Kidney (tissue), 14 donors: ENCODE results near the gene CCND2. TPM values are rescaled to one million over a fixed set of nuclear protein-coding genes. Genes with fewer than 3 reads are reported as not detected.

Experiments
- DNase-seq, 5 donors: peaks; one replicate each; pipeline ENCODE4 v3.0.0-alpha.2; 2013 to 2020
- FAIRE-seq: peaks from 2 replicates; lab custom pipeline; 2012; peaks lifted over from hg19 to GRCh38; lab: Jason Lieb, UNC
- H3K27ac ChIP-seq, 2 donors: one replicate each; pipeline ENCODE4 v1.7.0; 2013; ENCODE audit warnings: low read depth in 2 of 2, low read length in 2 of 2, inconsistent platforms in 1 of 2
- H3K27me3 ChIP-seq: one replicate; pipeline ENCODE4 v1.7.1; 2013; ENCODE audit warnings: low read length, inconsistent platforms; ENCODE audit not compliant: control insufficient read depth, insufficient read depth
- H3K36me3 ChIP-seq, 3 donors: one replicate each; pipeline versions ENCODE4 v1.7.0 to v1.7.1; 2013; ENCODE audit warnings: low read length in 3 of 3, control low read depth in 1 of 3, inconsistent platforms in 1 of 3; ENCODE audit not compliant: insufficient read depth in 3 of 3, control insufficient read depth in 2 of 3
- H3K4me1 ChIP-seq, 3 donors: one replicate each; pipeline versions ENCODE4 v1.7.0 to v1.7.1; 2013; ENCODE audit warnings: low read length in 3 of 3, inconsistent platforms in 1 of 3, low read depth in 1 of 3; ENCODE audit not compliant: control insufficient read depth in 2 of 3, insufficient read depth in 2 of 3
- H3K4me3 ChIP-seq, 3 donors: one replicate each; pipeline versions ENCODE4 v1.7.0 to v1.8.1; 2013; ENCODE audit warnings: low read length in 3 of 3, control low read depth in 1 of 3, inconsistent platforms in 1 of 3
- H3K9ac ChIP-seq, 3 donors: one replicate each; pipeline versions ENCODE4 v1.7.0 to v1.7.1; 2013; ENCODE audit warnings: low read length in 3 of 3, control low read depth in 1 of 3, inconsistent platforms in 1 of 3
- H3K9me3 ChIP-seq, 3 donors: one replicate each; pipeline versions ENCODE4 v1.7.0 to v1.7.1; 2013; ENCODE audit warnings: low read length in 3 of 3, control low read depth in 1 of 3, inconsistent platforms in 1 of 3; ENCODE audit not compliant: control insufficient read depth in 2 of 3, insufficient read depth in 1 of 3
- CTCF ChIP-seq: IDR thresholded peaks from 3 replicates; pipeline ENCODE4 v1.5.1; 2012; ENCODE audit warnings: mild to moderate bottlenecking, moderate library complexity, borderline replicate concordance; ENCODE audit not compliant: insufficient read depth; ENCODE audit errors: extremely low read depth
- intact Hi-C: fragments of 100-400 bp; cut with DNase I; formaldehyde crosslinking; loops from one replicate; pipeline ENCODE4 v1.11.1; 2022
- polyA plus RNA-seq: library from polyadenylated mRNA; stranded (reverse); fragments of 350-450 nt; fragmentation: Illumina TruSeq; extraction: RNeasy Lipid Tissue Mini Kit (QIAGEN cat#74804); gene quantifications from one replicate; pipeline ENCODE4 v1.2.3, GENCODE V29; 2014; ENCODE audit warnings: low read depth, low replicate concordance; ENCODE audit not compliant: insufficient read depth
- total RNA-seq: library from RNA; stranded (reverse); fragmentation: NEBNext Ultra II Directional; extraction: Animal tissue kit (Norgen Biotek cat#: 25700); gene quantifications from one replicate; pipeline ENCODE4 v1.2.1, GENCODE V29; 2021
- donor health status: control.
- donor health status: control.
- donor health status: control.
- donor health status: control.
- donor health status: control.
- donor health status: DM: yes; HTN: yes; CAD: no.
- donor health status: Normal renal cell carcinoma (clear cell type).

Gene CCND2
- total and polyA plus RNA-seq, 2 donors from 2014 or later, result 3.3 to 94.4 TPM

GRCh38 chr12:4256043-4256826, 17.3 kb upstream of the CCND2 start:
- no peak overlapping the region for H3K4me3 ChIP-seq
- no peaks in the 10 kb centered on the region for H3K27me3 ChIP-seq
- peaks cover 0 to 5% (median 0%) of the 10 kb centered on the region in 3 donors for H3K9me3 ChIP-seq
- intact Hi-C loops, result no loop called here
- TF ChIP-seq CTCF, result no peak
- no peak overlapping the region for H3K9ac ChIP-seq
- FAIRE-seq (no peak), DNase-seq (no peak)
- no peaks in the 10 kb centered on the region for H3K36me3 ChIP-seq
- no peaks in the 10 kb centered on the region for H3K4me1 ChIP-seq
- no peak overlapping the region for H3K27ac ChIP-seq

GRCh38 chr12:4257442-4257841, 16.1 kb upstream of the CCND2 start:
- FAIRE-seq (no peak), DNase-seq (no peak)
- Histone ChIP-seq H3K27ac (no peak overlapping the region), H3K4me3 (no peak overlapping the region), H3K9ac (no peak overlapping the region), H3K9me3 (peaks cover 0 to 5% (median 0%) of the 10 kb centered on the region in 3 donors), H3K4me1 (no peaks in the 10 kb centered on the region), H3K27me3 (no peaks in the 10 kb centered on the region), H3K36me3 (no peaks in the 10 kb centered on the region)
- intact Hi-C loops, result no loop called here
- TF ChIP-seq CTCF, result no peak

- no peak for FAIRE-seq
- Histone ChIP-seq H3K4me1 (no peaks in the 10 kb centered on the region), H3K27ac (no peak overlapping the region), H3K4me3 (no peak overlapping the region), H3K9ac (no peak overlapping the region), H3K36me3 (no peaks in the 10 kb centered on the region), H3K9me3 (peaks cover 0 to 5% (median 0%) of the 10 kb centered on the region in 3 donors), H3K27me3 (no peaks in the 10 kb centered on the region)
- no peak for TF ChIP-seq CTCF
- intact Hi-C loops, result no loop called here
- no peak for DNase-seq
These were observed 14.5 kb upstream of the CCND2 start for GRCh38 chr12:4259099-4259498.
